Measurements from ENCODE around the gene ZNF236. TPM values are rescaled to one million over a fixed set of nuclear protein-coding genes. Genes with fewer than 3 reads are reported as not detected.

Gene ZNF236
- total RNA-seq, 4 donors from 2014 or later, result 10.1 to 15.8 (median 14.8) TPM

DNA sequence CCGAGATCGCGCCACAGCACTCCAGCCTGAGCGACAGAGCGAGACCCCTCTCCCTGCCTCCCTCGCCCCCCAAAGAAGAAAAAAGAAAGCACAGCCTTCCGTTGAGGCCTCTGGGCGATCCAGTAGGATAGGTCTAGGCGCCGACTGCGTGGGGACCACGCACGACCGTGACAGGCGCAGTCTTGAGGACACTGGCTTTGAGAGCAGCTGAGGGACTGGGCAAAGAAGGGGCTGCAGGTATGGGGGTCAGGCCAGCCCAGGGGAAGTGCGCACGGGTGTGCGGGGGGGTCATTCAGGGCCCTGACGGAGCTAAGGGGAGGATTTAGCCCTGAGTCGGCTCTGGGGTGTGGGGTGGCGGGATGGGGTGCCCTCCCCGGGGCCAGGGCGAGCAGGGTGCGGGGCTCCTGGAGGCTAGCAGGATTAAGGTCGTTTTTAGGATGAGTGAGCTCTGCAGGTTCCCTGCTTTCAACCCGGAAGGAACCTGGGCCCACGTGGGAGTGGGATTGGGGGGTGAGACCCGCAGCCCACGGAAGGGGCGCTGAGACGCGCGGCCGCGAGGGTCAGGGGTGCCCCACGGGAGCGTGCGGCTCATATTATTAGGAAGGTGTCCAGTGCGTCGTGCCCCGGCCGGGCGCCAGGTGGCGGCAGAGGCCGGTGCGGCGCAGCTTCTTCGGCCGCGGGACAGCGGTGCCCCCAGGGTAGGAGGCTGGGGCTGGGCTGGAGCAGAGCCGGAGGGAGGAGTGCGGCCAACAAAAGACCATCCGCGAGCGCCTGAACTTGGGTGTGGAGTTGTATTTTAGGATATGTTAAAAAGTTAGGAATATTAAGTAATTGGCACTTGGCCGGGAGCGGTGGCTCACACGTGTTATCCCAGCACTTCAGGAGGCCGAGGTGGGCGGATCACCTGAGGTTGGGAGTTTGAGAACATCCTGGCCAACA lies 20.5 kb upstream of the ZNF236 start:
- WGBS, result 46% methylated on average over 37 of the region's 61 CpGs
- intact Hi-C loops (cut with DNase I), result loop anchor here (2.0 to 5.0 kb wide), 3 partner anchors 73 to 405 kb away; no protein-coding TSS in a partner anchor
- H3K4me1 ChIP-seq, result peaks cover 14 to 20% (median 19%) of the 10 kb centered on the region in 4 donors
- H3K9me3 ChIP-seq, result peaks cover 0 to 5% (median 0%) of the 10 kb centered on the region in 4 donors
- TF ChIP-seq POLR2A (IDR thresholded peaks at IDR 0.05; ENCODE audit: low read depth), result no peak
- TF ChIP-seq, protein P1, sequence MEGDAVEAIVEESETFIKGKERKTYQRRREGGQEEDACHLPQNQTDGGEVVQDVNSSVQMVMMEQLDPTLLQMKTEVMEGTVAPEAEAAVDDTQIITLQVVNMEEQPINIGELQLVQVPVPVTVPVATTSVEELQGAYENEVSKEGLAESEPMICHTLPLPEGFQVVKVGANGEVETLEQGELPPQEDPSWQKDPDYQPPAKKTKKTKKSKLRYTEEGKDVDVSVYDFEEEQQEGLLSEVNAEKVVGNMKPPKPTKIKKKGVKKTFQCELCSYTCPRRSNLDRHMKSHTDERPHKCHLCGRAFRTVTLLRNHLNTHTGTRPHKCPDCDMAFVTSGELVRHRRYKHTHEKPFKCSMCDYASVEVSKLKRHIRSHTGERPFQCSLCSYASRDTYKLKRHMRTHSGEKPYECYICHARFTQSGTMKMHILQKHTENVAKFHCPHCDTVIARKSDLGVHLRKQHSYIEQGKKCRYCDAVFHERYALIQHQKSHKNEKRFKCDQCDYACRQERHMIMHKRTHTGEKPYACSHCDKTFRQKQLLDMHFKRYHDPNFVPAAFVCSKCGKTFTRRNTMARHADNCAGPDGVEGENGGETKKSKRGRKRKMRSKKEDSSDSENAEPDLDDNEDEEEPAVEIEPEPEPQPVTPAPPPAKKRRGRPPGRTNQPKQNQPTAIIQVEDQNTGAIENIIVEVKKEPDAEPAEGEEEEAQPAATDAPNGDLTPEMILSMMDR (IDR thresholded peaks at IDR 0.05), result peak; percentile 81 to 99 (median 88)
- H3K27me3 ChIP-seq, result peaks cover 0 to 6% (median 3%) of the 10 kb centered on the region in 4 donors
- peak overlapping the region; percentile 31 to 50 (median 42) for H3K4me3 ChIP-seq
- H3K27ac ChIP-seq (replicated peaks in 1 of 4), result no peak overlapping the region
- H3K36me3 ChIP-seq, result no peaks in the 10 kb centered on the region
- no peak for DNase-seq (ENCODE audit: extremely low spot score)

DNA sequence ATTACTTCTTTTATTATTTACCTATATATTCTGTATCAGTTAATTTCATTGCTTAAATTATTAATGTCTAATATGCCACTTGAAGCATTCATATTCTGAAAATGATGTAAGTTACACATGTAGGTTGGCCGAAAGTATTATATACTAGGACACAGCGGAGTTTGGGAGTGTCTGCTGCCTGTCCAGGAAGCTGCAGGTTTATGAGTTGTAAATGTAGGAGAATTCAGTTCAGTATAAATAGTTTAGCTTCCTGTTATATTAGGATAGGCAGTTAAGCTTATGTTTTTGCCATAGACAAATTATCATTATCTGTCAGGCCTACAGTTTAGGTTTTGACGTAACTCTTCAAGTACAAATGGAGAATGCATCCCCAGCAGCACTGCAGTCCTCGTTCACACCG lies 18.9 kb upstream of the ZNF236 start:
- Histone ChIP-seq H3K27ac (replicated peaks in 1 of 4) (no peak overlapping the region), H3K36me3 (peaks cover 0 to 6% (median 0%) of the 10 kb centered on the region in 4 donors), H3K9me3 (no peaks in the 10 kb centered on the region), H3K27me3 (peaks cover 0 to 6% (median 3%) of the 10 kb centered on the region in 4 donors), H3K4me1 (peaks cover 14 to 20% (median 19%) of the 10 kb centered on the region in 4 donors), H3K4me3 (no peak overlapping the region)
- TF ChIP-seq, protein P1 (IDR thresholded peaks at IDR 0.05), result no peak
- no peak for TF ChIP-seq POLR2AphosphoS5 (IDR thresholded peaks at IDR 0.05)
- no peak for TF ChIP-seq EP300 (IDR thresholded peaks at IDR 0.05)
- no peak for TF ChIP-seq POLR2A (IDR thresholded peaks at IDR 0.05; ENCODE audit: low read depth)
- DNase-seq (ENCODE audit: extremely low spot score), result no peak
- intact Hi-C loops (cut with DNase I), result loop anchor here (2.0 to 5.0 kb wide), 3 partner anchors 71 to 404 kb away; no protein-coding TSS in a partner anchor
- 48% methylated on average over 5 of the region's 5 CpGs for WGBS

DNA sequence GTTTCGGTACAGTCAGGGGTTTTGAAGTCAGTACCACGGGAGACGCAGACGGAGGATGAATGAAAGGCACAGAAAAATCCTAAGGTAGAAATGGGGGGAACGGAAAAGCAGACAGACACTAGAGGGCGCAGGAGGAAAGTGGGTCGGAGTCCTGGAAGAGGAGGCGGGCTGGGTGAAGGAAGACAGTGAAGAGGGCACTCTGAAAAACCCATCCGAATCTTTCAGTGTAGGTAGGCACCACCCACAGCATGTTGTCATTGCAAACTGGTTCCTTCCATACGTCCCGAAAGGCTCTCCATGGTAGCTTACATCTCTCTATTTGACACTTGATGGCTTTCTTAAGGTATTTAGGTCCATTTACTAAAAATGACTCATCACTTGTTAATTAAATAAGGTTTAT lies 18.5 kb upstream of the ZNF236 start:
- TF ChIP-seq POLR2AphosphoS5 (IDR thresholded peaks at IDR 0.05), result no peak
- TF ChIP-seq, protein P1 (IDR thresholded peaks at IDR 0.05), result peak; percentile 59 to 84 (median 73)
- no peak for TF ChIP-seq POLR2A (IDR thresholded peaks at IDR 0.05; ENCODE audit: low read depth)
- TF ChIP-seq EP300 (IDR thresholded peaks at IDR 0.05), result no peak
- Histone ChIP-seq H3K36me3 (peaks cover 0 to 10% (median 3%) of the 10 kb centered on the region in 4 donors), H3K4me3 (no peak overlapping the region), H3K9me3 (no peaks in the 10 kb centered on the region), H3K4me1 (peaks cover 14 to 20% (median 19%) of the 10 kb centered on the region in 4 donors), H3K27me3 (peaks cover 0 to 6% (median 3%) of the 10 kb centered on the region in 4 donors), H3K27ac (replicated peaks in 1 of 4) (no peak overlapping the region)
- WGBS, result 4% methylated on average over 11 of the region's 11 CpGs
- peak; percentile 94 for DNase-seq (ENCODE audit: extremely low spot score)
- intact Hi-C loops (cut with DNase I), result loop anchor here (2.0 to 5.0 kb wide), 3 partner anchors 71 to 403 kb away; no protein-coding TSS in a partner anchor

DNA sequence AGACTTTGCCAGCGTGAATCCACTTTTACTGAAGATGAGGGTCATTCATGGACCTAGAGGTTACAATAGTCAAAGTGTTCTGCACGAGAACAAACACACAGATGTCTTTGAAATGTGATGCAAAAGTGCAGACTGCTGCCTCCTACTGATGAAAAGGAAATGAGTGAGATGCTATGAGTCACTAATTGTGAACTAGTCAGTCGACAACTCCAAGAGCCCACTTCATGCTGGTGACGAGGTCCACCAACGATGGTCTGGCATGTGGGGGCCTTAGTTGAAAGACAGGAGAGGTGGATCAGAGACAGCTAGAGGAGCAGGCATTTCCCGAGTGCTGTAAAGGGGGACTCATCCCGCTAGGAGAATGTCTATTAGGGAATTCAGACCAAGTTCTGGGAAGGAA lies 17.1 kb upstream of the ZNF236 start:
- no peak overlapping the region for H3K4me3 ChIP-seq
- TF ChIP-seq POLR2AphosphoS5 (IDR thresholded peaks at IDR 0.05) (no peak), EP300 (IDR thresholded peaks at IDR 0.05) (no peak), POLR2A (IDR thresholded peaks at IDR 0.05; ENCODE audit: low read depth) (no peak)
- TF ChIP-seq, protein P1 (IDR thresholded peaks at IDR 0.05), result no peak
- H3K27ac ChIP-seq (replicated peaks in 1 of 4), result no peak overlapping the region
- H3K36me3 ChIP-seq, result peaks cover 0 to 12% (median 3%) of the 10 kb centered on the region in 4 donors
- peaks cover 0 to 6% (median 3%) of the 10 kb centered on the region in 4 donors for H3K27me3 ChIP-seq
- intact Hi-C loops (cut with DNase I), result no loop called here
- no peaks in the 10 kb centered on the region for H3K9me3 ChIP-seq
- H3K4me1 ChIP-seq, result peaks cover 14 to 20% (median 19%) of the 10 kb centered on the region in 4 donors
- 78% methylated on average over 7 of the region's 7 CpGs for WGBS
- DNase-seq (ENCODE audit: extremely low spot score), result no peak
